K562 treated with DMSO at 1 percent for 24 hours (cell line): ENCODE data around the gene OXNAD1. TPM values are rescaled to one million over a fixed set of nuclear protein-coding genes. Genes with fewer than 3 reads are reported as not detected.

Source experiments
- total RNA-seq: library from RNA; unstranded; fragments of 300-600 nt; gene quantifications from 2 replicates; pipeline ENCODE4 v1.2.3, GENCODE V29; 2022; ENCODE audit warnings: low read depth; ENCODE audit not compliant: insufficient read depth

The OXNAD1 gene
- 16.1 and 18.3 TPM in 2 replicates for total RNA-seq

DNA sequence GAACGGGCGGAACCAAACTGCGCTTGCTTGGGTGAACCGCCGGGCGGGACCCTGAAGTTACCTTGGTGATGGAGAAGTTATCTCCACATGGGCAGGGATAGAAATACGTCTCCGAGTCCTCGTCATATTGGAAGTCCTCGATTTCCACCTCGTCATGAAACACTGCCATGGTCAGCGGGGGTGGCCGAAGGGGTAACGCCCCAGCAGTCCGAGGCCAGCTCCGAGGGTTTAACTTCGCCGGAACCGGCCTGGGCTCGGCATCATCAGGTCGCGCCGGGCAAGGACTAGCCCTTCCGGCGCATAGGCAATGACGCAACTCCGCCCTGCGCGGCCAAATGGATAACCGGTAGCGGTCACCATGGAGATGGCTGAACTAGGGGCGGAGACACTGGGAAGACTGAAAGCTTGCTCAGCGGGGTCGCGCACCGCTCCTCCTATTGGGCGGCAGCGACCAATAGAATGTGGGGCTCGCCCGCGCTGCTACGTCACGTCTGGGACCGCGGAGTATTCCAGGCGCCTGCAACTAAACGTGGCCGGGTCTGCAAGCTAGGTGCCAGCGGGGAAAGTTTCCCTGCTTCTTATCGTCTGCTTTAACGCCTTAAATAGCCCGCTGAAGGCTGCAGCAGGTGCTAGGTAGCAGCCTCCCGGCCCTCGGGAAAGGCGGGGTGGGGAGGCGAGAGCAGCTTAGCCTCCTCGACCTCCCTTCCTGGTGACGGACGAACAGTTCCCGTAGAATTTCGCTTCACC, at the start of gene OXNAD1, which contains the start of gene DPH3:
Gene OXNAD1, plus strand, starts transcription at position 505 of the 747 bp plus-strand sequence. CDS start 5,741 bp downstream, outside the sequence.
Gene DPH3, minus strand, starts transcription at position 236 of the 747 bp plus-strand sequence. Its CDS starts 67 bp downstream, at position 169.

Other genes with a start within 250 kb of the OXNAD1 start
- not detected in 2 replicates for gene GALNT15, start 90.5 kb upstream of the OXNAD1 start, total RNA-seq
- gene DPH3, start 269 bp upstream of the OXNAD1 start, total RNA-seq = 16.8 and 17.0 TPM in 2 replicates
- 0.37 TPM in 1 of 2 replicates, not detected in the other for gene RFTN1, start 248.5 kb downstream of the OXNAD1 start, total RNA-seq